HG03460 (cell line): ENCODE results near the gene CHFR.
"Not testable (repeated sequence)": the region's sequence is repeated elsewhere in the genome, so short reads cannot be mapped to it uniquely, and the experiment has no call there.

ENCODE experiments used
- ATAC-seq: cut with Tn5 transposase; IDR thresholded peaks from one replicate; pipeline ENCODE4 v1.9.1; 2021; ENCODE audit not compliant: unreplicated experiment

The CHFR gene

DNA sequence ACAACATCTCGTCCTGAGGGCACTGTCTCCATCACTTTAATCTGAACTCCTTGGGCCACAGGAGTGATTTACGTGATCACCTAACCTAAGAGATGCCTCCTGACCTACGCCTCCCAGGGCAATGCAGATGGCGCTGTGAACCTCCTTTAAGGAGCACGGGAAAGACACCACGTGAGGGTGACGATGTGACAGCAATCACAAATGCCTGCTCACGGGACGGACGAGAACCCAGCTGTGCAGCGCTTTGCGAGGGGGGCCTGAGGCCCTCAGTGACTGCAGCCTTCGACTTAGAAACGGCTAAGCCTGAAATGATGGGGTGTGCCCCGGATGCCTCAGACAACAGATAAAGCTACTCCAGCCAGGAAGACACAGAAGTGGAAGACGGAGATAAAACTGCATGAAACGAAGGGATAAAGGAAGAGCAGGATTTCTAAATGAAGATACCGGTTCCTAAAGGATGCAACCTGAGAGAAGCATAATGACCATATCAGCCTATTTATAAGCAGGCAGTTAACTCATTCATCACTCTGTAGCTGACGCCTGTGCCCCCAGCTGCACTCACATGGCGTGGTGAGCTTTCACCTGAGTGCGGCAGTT is 44.9 kb downstream of the CHFR start:
- no peak for ATAC-seq

DNA sequence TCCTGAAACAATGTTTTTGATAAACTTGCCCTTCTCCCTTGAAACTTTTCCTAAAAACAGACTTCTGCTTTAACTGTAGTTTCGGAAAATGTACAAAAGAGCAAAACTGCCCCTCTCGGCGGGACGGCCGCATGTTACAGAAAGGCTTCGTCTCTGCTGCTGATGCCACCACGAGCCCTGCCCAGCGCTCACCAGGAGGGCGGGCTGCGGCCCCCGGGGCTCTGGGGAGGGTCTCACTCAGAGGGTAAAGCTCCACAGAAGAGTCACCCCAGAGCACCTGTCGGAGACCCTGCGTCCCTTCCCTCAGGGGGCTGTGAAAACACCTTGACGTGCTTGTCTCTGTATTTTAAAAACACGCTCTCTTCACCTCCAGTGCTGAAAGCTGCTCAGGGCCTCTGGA is 46.3 kb downstream of the CHFR start:
- ATAC-seq = no peak

DNA sequence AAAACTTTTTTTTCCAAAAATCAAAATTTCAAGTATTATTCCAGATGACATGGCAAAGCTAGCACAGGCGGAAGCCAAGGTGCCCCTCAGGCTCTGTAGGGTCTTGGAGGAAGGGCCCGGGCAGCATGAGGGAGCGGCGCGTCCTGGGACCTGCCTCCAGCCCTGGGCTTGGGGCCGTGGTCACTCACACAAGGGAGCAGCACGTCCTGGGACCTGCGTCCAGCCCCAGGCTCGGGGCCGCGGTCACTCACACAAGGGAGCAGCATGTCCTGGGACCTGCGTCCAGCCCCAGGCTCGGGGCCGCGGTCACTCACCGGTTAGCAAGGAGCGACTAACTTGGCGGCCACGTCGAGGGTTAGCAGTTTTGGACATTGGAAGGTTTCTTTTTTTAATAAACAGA is 46.9 kb downstream of the CHFR start:
- no peak for ATAC-seq

DNA sequence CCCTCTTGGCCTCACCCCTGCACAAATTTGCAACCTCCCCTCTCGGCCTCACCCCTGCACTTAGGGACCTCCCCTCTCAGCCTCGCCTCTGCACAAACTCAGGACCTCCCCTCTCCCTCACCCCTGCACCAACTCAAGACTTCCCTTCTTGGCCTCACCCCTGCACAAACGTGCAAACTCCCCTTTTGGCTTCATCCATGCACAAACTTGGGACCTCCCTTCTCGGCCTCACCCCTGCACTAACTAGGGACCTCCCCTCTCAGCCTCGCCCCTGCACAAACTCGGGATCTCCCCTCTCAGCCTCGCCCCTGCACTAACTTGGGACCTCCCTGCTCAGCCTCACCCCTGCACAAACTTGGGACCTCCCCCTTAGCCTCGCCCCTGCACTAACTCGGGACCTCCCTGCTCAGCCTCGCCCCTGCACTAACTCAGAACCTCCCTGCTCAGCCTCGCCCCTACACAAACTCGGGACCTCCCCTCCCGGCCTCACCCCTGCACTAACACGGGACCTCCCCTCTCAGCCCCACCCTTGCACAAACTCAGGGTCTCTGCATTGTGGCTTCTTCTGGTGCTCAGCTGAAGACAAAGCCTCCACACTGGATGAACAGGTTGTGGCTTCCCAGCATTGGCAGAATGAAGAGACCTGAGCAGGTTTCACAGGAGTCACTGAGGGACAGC is 47.7 kb downstream of the CHFR start:
- no peak for ATAC-seq

DNA sequence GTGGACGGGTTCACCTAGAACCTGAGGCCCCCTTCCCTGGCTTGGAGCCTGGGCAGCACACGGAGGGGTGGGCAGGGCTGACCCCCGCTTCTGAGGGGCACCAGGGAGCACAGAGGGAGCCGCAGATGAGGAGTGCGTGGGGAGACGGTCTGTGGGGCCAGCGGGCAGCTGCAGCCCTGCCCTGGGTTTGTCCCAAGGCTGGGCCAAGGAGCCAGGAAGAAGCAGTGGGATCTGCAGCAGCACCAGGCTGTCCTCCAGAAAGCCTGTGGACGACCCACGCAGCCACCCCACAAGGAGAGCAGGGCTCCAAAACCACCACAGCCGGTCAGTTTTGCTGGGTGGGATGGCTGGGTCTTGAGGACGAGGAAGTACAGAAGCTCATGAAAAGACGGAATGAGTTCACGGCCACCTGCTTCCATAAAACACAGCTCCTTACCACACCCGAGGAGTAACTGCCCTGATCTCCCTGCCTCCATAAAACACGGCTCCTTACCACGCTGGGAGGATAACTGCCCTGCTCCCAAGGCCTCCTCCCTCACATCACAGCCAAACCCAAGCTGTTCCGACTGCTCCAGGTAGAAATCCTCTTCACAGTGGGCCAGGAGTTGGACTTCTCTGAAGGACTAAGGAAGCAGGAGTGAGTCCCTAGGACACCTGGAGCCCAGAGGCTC is 48.9 kb downstream of the CHFR start:
- ATAC-seq = no peak

DNA sequence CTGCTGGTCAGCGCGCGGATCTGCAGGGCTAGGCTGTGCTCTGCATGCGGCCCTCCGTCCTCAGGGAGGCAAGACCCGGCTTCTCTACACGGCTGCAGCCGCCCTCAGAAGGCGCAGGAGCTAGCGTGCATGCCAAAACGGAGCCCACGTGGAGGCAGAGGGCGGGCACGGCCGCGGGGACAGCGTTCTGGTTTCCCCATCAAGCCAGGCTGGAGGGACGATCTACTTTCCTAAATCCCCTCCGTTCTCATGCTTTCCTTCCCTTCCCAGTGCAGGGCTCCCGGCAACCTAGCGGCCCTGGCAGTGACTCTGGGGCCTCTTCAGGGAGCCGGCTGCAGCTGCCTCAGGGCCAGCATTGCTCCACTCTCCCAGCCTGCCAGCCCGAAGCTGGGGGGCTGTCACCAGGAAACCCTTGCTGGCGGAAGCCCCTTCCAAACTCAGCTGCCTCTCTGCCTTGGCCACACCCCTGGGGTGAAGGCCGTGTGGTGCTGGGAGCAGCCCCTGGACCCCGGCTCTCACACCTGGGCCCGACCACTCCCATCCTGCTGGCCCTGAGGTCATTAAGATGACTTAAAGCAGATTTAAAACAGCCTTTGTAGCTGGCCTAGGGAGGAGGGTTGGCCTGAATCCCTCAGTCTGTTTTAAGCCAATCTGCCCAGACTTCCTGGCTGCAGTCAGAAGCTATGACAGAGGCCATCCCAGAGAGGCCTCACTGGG is 49.6 kb downstream of the CHFR start:
- no peak for ATAC-seq

DNA sequence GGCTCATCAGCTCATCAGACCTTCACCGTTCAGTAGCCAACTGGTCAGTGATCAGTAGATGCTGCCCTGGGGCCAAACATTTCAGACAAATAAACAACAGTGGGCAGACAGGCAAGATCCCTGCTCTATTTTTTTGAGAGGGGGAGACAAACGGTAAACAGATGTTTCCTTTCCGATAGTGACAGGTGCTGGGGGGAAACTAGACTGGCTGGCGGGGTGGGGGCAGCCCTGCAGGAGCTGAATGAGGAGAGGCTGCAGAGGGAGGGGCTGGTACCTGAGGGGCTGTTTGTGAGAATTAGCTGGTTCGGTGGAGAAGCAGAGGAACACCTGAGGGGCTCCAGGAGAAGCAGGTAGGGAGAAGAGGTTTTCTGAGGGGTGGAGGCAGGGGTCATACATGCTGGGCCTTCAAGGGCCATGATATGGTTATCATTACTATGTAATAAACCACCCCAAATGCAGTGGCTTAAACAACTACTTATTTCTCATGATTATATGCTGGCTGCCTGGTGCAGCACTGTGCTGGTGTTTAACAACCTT is 50.5 kb downstream of the CHFR start:
- no peak for ATAC-seq

DNA sequence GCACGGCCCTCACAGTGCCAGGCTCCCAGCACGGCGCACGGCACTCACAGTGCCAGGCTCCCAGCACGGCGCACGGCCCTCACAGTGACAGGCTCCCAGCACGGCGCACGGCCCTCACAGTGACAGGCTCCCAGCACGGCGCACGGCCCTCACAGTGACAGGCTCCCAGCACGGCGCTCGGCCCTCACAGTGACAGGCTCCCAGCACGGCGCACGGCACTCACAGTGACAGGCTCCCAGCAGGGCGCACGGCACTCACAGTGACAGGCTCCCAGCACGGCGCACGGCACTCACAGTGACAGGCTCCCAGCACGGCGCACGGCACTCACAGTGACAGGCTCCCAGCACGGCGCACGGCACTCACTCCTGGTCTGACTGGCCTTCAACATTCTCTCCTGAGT is 51.2 kb downstream of the CHFR start:
- ATAC-seq = not testable (repeated sequence)

DNA sequence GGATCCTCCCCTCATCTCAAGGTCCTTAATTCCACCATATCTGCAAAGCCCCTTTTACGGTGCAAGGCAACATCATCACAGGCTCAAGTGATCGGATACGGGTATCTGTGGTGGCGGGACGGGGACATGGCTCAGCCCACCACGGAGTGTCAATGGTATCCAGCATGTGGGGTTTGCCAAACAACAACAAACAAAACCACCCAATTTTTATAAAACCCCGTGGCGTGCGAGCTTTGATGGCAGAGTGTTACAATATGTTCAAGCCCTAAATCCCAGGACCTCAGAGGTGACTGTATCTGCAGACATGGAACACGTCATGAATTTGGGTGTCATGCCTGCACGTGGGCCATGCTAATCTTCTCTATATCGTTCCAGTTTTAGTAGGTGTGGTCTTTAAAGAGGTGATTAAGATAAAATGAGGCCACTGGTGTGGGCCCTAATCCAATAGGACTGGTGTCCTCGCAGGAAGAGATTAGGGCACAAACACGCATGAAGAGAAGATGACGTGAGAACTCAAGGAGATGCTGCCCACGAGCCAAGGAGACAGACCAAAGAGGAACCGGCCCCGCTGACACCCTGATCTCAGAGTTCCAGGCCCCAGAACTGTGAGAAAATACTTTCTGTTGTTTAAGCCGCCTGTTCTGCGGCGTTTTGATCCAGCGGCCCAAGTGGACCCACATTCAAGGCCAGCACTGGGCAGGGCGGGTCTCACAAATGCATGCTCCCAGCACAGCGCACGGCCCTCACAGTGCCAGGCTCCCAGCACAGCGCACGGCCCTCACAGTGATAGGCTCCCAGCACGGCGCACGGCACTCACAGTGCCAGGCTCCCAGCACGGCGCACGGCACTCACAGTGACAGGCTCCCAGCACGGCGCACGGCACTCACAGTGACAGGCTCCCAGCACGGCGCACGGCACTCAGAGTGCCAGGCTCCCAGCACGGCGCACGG is 52.1 kb downstream of the CHFR start:
- no peak for ATAC-seq

DNA sequence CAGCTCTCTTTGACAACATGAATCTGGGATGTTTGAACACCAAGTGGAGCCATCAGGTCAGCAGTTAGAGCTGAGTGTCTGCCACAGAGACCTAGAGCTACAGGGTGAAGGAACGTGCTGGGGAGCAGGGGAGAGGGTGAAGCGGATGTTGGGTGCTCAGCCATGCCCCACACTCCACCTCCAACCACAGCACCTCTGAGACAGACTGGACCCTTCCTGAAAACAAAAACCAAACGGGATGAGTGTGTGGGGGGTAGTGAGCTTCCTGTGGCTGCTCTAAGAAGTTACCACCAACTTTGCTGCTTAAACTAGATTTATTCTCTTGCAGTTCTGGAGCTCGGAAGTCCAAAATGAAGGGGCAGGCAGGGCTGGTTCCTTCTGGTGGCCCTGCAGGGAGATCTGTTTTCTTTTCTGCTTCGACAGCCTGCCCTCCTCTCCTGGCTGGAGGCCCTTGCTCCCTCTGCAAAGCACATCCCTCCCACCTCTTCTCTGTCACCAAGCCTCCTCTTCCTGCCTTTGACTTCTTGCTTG is 53.2 kb downstream of the CHFR start:
- no peak for ATAC-seq

DNA sequence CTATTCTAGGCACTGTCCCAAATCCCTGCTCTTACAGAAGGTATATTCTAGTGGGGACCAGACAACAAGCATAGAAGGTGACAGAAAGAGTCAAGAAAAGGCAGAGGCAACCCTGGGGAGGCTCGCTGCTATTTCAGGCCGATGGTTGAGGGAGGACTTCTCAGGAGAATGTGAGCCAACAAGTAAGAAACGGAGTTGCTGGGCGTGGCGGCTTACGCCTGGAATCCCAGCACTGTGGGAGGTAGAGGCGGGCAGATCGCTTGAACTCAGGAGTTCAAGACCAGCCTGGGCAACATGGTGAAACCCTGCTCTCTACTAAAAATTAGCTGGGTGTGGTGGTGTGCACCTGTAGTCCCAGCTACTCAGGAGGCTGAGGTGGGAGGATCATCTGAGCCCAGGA is 54.1 kb downstream of the CHFR start:
- no peak for ATAC-seq

DNA sequence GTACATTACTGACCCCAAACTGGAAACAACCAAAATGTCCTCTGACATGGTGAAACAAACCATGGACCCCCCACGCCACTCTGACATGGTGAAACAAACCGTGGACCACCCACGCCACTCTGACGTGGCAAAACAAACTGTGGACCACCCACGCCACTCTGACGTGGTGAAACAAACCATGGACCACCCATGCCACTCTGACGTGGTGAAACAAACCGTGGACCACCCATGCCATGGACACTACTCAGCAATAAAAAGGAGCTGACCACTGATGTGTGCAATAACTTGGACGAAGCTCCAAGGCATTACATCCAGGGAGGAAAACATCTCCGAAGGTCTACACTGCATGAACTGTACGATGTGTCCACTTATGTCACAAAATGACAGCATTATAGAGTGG is 55.6 kb downstream of the CHFR start:
- no peak for ATAC-seq

DNA sequence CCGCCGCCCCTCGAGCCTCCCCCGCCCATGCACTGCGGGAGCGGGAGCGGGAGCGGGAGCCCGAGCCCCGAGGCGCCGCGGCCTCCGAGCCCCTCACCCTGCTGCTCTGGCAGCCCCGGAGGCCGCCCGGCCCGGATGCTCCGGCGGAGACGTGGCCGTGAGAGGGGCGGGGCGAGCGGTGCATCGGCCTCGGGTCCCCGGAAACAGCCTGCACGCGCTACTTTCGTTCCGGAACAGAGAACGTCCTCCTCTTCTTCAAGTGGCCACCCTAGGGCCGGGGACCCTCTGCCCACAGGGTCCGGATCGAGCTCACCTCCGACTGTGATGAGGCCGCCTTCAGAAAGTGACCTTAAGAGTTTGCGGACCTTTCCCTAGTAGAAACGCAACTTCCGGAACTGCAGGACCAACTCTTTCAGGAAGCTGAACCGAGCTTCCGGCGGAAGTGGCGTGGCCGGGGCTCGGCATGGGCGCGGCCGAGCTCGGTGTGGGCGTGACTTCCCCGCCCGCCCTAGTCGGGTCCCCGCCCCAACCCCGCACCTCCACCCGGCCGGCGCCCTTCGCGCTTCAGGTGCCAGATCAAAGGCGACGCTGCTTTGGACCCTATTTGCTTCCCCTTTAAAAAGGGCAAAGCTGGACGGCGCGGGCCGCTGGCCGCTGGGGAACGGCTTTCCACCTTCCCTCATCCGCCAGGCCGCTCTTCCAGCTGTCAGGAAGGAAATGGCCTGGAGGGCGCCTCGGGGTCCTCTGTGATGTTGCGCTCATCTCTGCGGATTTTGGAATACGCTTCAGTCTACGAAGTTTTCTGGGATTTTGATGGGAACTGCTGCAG is 58.5 kb downstream of the CHFR start, which contains the start of gene GOLGA3:
Gene GOLGA3, minus strand, starts transcription at position 164 of the 829 bp plus-strand sequence. CDS start 6,741 bp downstream, outside the sequence.
- ATAC-seq = peak; percentile 89

DNA sequence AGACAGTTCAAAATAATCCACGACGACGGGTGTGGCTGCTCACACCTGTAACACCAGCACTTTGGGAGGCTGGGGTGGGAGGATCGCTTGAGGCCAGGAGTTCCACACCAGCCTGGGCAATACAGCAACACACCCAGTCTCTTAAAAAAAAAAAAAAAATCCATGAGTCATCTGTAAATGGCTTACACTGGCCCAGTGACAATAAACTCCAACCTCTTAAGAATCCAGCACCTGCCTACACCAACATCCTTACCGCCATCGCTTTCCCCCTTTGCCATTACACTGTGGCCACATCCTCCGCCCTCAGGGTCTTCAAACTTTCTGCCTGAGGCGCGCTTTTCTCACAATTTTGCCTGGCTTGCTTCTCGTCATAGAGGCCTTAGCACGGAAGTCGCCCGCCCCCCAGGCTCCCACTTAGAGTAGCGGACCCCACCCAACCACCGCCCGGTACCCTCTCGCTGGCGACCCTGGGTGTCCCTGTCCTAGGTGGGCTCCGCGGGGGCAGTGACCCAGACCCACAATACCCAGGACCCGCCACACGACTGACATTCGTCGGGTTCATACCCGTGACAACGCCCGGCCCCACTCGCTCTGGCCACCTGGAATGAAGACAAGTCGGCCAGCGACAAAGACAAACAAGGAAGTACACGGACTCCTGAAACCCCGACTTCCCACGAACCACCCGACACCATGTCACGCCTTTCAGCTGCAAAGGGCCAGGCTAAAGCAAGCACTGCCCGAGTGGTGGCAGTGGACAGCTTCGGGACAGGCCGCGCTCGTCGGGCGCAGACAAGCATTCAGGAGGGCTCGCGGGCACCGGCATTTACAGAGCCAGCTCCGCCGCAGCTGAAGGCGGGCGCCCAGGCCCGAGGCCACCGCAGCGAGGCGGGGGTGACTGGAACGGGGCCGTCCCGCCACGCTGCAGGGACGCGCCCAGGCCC is 59.4 kb downstream of the CHFR start:
- ATAC-seq = peak; percentile 29

DNA sequence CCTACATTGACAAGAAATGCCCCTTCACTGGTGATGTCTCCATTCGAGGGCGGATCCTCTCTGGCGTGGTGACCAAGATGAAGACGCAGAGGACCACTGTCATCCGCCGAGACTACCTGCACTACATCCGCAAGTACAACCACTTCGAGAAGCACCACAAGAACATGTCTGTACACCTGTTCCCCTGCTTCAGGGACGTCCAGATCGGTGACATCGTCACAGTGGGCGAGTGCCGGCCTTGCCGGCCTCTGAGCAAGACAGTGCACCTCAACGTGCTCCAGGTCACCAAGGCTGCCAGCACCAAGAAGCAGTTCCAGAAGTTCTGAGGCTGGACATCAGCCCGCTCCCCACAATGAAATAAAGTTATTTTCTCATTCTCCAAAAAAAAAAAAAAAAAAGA is 61.5 kb downstream of the CHFR start:
- ATAC-seq = no peak

DNA sequence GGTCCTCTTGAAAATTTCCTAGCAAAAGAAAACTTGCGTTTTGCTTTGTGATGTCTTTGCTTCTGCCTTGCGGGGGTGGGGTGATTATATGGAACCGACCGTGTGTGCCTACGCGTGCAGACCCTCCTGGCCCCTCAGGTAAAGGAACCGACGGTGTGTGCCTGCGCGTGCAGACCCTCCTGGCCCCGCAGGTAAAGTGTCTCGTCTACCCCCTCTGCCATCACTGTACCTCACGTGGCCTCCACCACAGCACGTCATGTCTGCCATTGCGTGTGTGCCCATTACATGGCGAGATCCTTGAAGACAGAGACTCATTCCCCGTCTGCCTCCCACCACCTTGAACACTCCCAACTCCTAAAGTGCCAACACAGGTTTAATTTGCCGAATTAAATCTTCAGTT is 62.3 kb downstream of the CHFR start:
- ATAC-seq = no peak

DNA sequence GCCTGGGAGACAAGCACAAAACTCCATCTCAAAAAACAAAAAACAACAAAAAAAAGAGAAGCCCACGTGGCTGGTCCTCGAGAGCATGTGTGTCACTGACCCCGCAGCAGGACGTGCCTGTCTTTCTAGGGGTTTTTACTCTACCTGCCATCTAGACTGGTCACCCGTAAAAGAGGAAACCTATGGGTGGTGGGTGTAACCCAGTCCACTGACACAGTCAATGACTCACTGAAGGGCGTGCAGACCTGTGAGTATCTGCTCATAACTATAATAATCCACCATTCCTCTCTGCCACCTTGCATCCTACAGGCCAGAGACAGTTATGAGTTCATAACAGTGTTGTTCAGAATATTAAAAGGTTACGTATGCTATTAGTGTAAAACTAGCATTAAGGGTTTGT is 63.4 kb downstream of the CHFR start:
- ATAC-seq = no peak

DNA sequence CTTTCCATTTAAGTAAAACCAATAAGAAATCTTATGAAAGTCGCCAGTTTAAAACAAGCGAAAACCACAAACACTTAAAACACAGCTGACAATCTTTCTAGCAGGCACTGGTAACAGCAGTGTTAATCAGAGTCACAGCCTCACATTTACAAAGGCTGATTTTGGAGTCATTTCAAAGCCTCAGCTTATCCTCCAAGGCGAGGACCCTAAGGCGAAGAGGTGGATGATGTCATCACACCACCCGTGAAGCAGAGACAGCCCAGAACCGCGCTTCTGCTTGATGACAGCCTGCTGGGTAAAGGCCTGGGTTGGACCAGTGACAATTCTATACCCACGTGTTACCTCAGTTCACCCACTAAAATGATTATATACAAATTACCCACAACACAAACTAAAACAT is 68.8 kb downstream of the CHFR start:
- no peak for ATAC-seq
